Measurements from ENCODE around the gene MRPL44. TPM values are rescaled to one million over a fixed set of nuclear protein-coding genes. Genes with fewer than 3 reads are reported as not detected.
"Not testable (repeated sequence)": the region's sequence is repeated elsewhere in the genome, so short reads cannot be mapped to it uniquely, and the experiment has no call there.

MRPL44 gene
- total and polyA plus RNA-seq, 2 donors, result 23.7 to 29.7 TPM

DNA sequence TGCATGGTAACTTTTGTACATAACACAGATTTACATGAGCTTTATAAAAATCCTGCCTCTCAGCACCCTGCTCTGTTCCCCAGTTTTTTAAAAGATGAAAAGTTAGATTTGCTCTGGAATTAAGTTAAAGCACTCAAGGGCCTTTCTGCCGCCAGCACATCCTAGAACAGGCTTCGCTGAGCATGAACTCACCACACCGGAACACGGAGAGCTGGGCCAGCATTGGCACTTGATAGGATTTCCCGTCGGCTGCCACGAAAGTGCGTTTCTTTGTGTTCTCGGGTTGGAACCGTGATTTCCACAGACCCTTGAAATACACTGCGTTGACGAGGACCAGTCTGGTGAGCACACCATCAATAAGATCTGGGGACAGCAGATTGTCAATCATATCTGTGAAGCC, 34.3 kb downstream of the MRPL44 start:
- H3K36me3 ChIP-seq (ENCODE audit: control insufficient read depth in 2 of 2, insufficient read depth in 2 of 2, low read length in 1 of 2), result no peaks in the 10 kb centered on the region
- H3K4me1 ChIP-seq (ENCODE audit: control insufficient read depth in 2 of 2, insufficient read depth in 2 of 2, low read length in 2 of 2), result no peaks in the 10 kb centered on the region
- H3K27me3 ChIP-seq (ENCODE audit: control insufficient read depth in 2 of 2, insufficient read depth in 1 of 2, low read length in 1 of 2), result no peaks in the 10 kb centered on the region
- H3K9me3 ChIP-seq (ENCODE audit: control insufficient read depth in 2 of 2, insufficient read depth in 1 of 2, low read length in 1 of 2), result no peaks in the 10 kb centered on the region
- no peak overlapping the region for H3K27ac ChIP-seq (ENCODE audit: low read depth in 1 of 2, low read length in 1 of 2)
- H3K4me3 ChIP-seq (ENCODE audit: low read length in 2 of 2), result no peak overlapping the region
- WGBS, result 97% methylated on average over 12 of the region's 12 CpGs
- DNase-seq (ENCODE audit: low read depth in 6 of 9, low spot score in 9 of 9), result no peak

DNA sequence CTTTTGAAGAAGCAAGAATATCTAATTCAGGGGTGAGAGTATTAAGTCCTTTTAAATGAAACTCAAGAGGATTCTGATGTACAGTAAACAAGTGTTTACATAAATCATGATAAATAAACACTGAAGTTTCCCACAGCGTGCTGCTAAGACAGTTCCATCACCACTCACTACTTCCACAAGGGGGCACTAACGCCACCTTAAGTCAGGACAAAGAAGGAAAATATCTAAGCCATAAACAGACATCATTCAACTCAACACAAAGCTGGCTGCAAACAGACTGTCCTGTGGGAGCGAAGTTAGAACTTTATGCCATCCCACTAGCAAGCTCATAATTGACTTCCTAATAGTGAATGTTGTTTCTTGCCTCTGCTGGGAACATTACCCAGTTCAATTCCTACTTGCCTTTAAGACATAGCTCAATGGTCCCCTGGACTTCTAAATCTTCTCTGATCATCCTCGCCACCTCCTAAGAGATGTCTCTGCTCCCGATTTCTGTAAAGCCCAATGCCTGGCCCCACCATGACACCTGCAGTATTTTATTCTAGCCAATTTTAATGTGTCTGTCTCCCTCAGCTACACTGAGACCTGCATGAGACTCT, 36.5 kb downstream of the MRPL44 start:
- no peaks in the 10 kb centered on the region for H3K9me3 ChIP-seq (ENCODE audit: control insufficient read depth in 2 of 2, insufficient read depth in 1 of 2, low read length in 1 of 2)
- 46% methylated on average over 5 of the region's 5 CpGs for WGBS
- H3K4me3 ChIP-seq (ENCODE audit: low read length in 2 of 2), result no peak overlapping the region
- H3K27me3 ChIP-seq (ENCODE audit: control insufficient read depth in 2 of 2, insufficient read depth in 1 of 2, low read length in 1 of 2), result no peaks in the 10 kb centered on the region
- DNase-seq (ENCODE audit: low read depth in 6 of 9, low spot score in 9 of 9), result peak; percentile 23 to 74 (median 48)
- H3K36me3 ChIP-seq (ENCODE audit: control insufficient read depth in 2 of 2, insufficient read depth in 2 of 2, low read length in 1 of 2), result no peaks in the 10 kb centered on the region
- H3K27ac ChIP-seq (ENCODE audit: low read depth in 1 of 2, low read length in 1 of 2), result no peak overlapping the region
- H3K4me1 ChIP-seq (ENCODE audit: control insufficient read depth in 2 of 2, insufficient read depth in 2 of 2, low read length in 2 of 2), result no peaks in the 10 kb centered on the region

- Histone ChIP-seq H3K27ac (ENCODE audit: low read depth in 1 of 2, low read length in 1 of 2) (no peak overlapping the region), H3K4me3 (ENCODE audit: low read length in 2 of 2) (no peak overlapping the region), H3K9me3 (ENCODE audit: control insufficient read depth in 2 of 2, insufficient read depth in 1 of 2, low read length in 1 of 2) (no peaks in the 10 kb centered on the region), H3K4me1 (ENCODE audit: control insufficient read depth in 2 of 2, insufficient read depth in 2 of 2, low read length in 2 of 2) (no peaks in the 10 kb centered on the region), H3K27me3 (ENCODE audit: control insufficient read depth in 2 of 2, insufficient read depth in 1 of 2, low read length in 1 of 2) (no peaks in the 10 kb centered on the region), H3K36me3 (ENCODE audit: control insufficient read depth in 2 of 2, insufficient read depth in 2 of 2, low read length in 1 of 2) (no peaks in the 10 kb centered on the region)
- no peak for DNase-seq (ENCODE audit: low read depth in 6 of 9, low spot score in 9 of 9)
- WGBS, result 94% methylated on average over 4 of the region's 4 CpGs
Observed at GRCh38 chr2:223994562-223995162, 37.4 kb downstream of the MRPL44 start.

DNA sequence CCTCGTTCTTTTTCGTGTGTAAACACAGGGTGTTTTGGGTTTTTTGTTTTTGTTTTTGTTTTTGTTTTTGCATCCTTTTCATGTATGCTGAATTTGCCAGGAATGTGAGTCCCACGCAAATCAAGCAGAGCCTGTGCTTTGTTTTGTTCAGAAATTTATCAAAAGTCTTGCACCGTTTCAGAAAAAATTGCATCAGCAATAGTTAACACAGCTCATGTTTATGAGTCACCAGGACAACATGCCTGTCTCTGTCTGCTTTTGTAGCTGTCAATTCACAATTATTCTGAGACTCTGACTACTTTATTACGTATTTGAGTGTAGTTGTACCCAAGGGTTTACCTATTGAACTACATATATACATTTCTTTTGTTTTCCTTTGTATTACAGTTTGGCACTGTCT, 38.3 kb downstream of the MRPL44 start:
- Histone ChIP-seq H3K9me3 (ENCODE audit: control insufficient read depth in 2 of 2, insufficient read depth in 1 of 2, low read length in 1 of 2) (no peaks in the 10 kb centered on the region), H3K4me3 (ENCODE audit: low read length in 2 of 2) (no peak overlapping the region), H3K27me3 (ENCODE audit: control insufficient read depth in 2 of 2, insufficient read depth in 1 of 2, low read length in 1 of 2) (no peaks in the 10 kb centered on the region), H3K4me1 (ENCODE audit: control insufficient read depth in 2 of 2, insufficient read depth in 2 of 2, low read length in 2 of 2) (no peaks in the 10 kb centered on the region), H3K36me3 (ENCODE audit: control insufficient read depth in 2 of 2, insufficient read depth in 2 of 2, low read length in 1 of 2) (no peaks in the 10 kb centered on the region), H3K27ac (ENCODE audit: low read depth in 1 of 2, low read length in 1 of 2) (no peak overlapping the region)
- DNase-seq (ENCODE audit: low read depth in 6 of 9, low spot score in 9 of 9), result no peak
- WGBS, result 96% methylated on average over 5 of the region's 5 CpGs

DNA sequence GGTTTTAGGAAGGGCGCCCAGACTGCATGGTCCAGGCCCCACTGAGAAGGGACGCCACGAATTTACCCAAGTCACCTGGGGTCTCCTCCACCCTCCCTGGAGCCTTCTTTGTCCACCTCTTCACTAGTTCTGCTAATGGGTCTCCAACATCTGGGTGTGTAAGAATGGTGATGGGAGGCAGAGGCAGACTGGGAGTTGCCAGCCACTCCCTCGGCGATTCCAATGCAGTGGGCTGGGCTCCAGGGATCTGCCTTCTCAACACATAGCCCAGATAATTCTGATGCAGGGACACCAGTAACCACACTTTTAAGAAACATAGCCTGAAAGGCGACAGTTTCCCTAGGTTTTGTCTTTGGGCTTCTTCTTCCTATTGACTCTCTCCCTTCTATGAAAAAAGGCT, 39.1 kb downstream of the MRPL44 start:
- H3K4me3 ChIP-seq (ENCODE audit: low read length in 2 of 2), result no peak overlapping the region
- no peaks in the 10 kb centered on the region for H3K9me3 ChIP-seq (ENCODE audit: control insufficient read depth in 2 of 2, insufficient read depth in 1 of 2, low read length in 1 of 2)
- no peak overlapping the region for H3K27ac ChIP-seq (ENCODE audit: low read depth in 1 of 2, low read length in 1 of 2)
- no peaks in the 10 kb centered on the region for H3K4me1 ChIP-seq (ENCODE audit: control insufficient read depth in 2 of 2, insufficient read depth in 2 of 2, low read length in 2 of 2)
- H3K36me3 ChIP-seq (ENCODE audit: control insufficient read depth in 2 of 2, insufficient read depth in 2 of 2, low read length in 1 of 2), result no peaks in the 10 kb centered on the region
- WGBS, result 90% methylated on average over 6 of the region's 6 CpGs
- no peaks in the 10 kb centered on the region for H3K27me3 ChIP-seq (ENCODE audit: control insufficient read depth in 2 of 2, insufficient read depth in 1 of 2, low read length in 1 of 2)
- DNase-seq (ENCODE audit: low read depth in 6 of 9, low spot score in 9 of 9), result no peak

GRCh38 chr2:223997938-223998337, 40.7 kb downstream of the MRPL44 start:
- no peak overlapping the region for H3K4me3 ChIP-seq (ENCODE audit: low read length in 2 of 2)
- no peaks in the 10 kb centered on the region for H3K36me3 ChIP-seq (ENCODE audit: control insufficient read depth in 2 of 2, insufficient read depth in 2 of 2, low read length in 1 of 2)
- H3K27ac ChIP-seq (ENCODE audit: low read depth in 1 of 2, low read length in 1 of 2), result no peak overlapping the region
- DNase-seq (ENCODE audit: low read depth in 6 of 9, low spot score in 9 of 9), result no peak
- no peaks in the 10 kb centered on the region for H3K27me3 ChIP-seq (ENCODE audit: control insufficient read depth in 2 of 2, insufficient read depth in 1 of 2, low read length in 1 of 2)
- WGBS, result 96% methylated on average over 5 of the region's 5 CpGs
- H3K9me3 ChIP-seq (ENCODE audit: control insufficient read depth in 2 of 2, insufficient read depth in 1 of 2, low read length in 1 of 2), result no peaks in the 10 kb centered on the region
- H3K4me1 ChIP-seq (ENCODE audit: control insufficient read depth in 2 of 2, insufficient read depth in 2 of 2, low read length in 2 of 2), result no peaks in the 10 kb centered on the region

DNA sequence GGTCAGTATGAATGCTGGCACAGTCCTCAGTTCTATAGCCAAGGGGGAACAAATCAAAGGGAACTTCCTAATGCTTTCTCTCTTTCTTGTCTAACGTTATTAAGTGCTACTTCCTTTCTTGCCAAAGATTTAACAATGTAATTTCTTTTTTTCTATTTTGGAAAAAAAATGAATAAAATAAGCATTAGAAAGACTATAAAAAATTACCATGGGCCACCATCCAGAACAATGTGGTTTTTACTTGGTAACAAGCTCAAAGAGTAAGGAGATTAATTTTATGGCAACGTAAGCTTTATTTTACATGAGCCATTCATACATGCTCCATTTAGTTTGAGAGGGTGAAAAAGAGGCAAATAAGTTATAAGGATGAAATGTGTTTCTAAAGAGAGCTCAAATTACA, 41.7 kb downstream of the MRPL44 start:
- DNase-seq (ENCODE audit: low read depth in 6 of 9, low spot score in 9 of 9), result no peak

DNA sequence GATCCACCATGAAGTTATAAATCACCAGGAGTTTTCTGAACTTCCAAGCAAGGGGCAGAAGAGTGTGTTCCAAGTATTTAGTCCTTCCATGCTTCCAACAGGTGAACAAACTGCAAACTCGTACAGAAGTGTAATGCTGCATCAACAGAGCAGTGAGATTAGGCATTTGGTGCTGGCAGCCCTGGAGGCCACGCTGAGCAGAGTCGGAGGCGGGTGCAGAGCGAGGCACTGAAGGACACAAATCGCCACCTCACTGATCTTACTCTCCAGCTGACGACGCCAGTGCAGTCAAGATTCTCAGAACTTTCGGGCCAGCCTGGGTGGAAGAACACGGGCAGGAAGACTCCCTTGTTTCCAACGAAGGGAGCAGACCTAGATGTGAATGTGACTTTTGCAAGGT, 42.6 kb downstream of the MRPL44 start:
- H3K4me1 ChIP-seq (ENCODE audit: control insufficient read depth in 2 of 2, insufficient read depth in 2 of 2, low read length in 2 of 2), result no peaks in the 10 kb centered on the region
- H3K4me3 ChIP-seq (ENCODE audit: low read length in 2 of 2), result no peak overlapping the region
- H3K36me3 ChIP-seq (ENCODE audit: control insufficient read depth in 2 of 2, insufficient read depth in 2 of 2, low read length in 1 of 2), result no peaks in the 10 kb centered on the region
- DNase-seq (ENCODE audit: low read depth in 6 of 9, low spot score in 9 of 9), result no peak
- 97% methylated on average over 11 of the region's 11 CpGs for WGBS
- no peak overlapping the region for H3K27ac ChIP-seq (ENCODE audit: low read depth in 1 of 2, low read length in 1 of 2)
- H3K9me3 ChIP-seq (ENCODE audit: control insufficient read depth in 2 of 2, insufficient read depth in 1 of 2, low read length in 1 of 2), result no peaks in the 10 kb centered on the region
- H3K27me3 ChIP-seq (ENCODE audit: control insufficient read depth in 2 of 2, insufficient read depth in 1 of 2, low read length in 1 of 2), result no peaks in the 10 kb centered on the region

More for the DNA sequence above, 41.7 kb downstream of the MRPL44 start:
- H3K27me3 ChIP-seq (ENCODE audit: control insufficient read depth in 2 of 2, insufficient read depth in 1 of 2, low read length in 1 of 2), result no peaks in the 10 kb centered on the region
- H3K4me3 ChIP-seq (ENCODE audit: low read length in 2 of 2), result no peak overlapping the region
- H3K4me1 ChIP-seq (ENCODE audit: control insufficient read depth in 2 of 2, insufficient read depth in 2 of 2, low read length in 2 of 2), result no peaks in the 10 kb centered on the region
- no peaks in the 10 kb centered on the region for H3K36me3 ChIP-seq (ENCODE audit: control insufficient read depth in 2 of 2, insufficient read depth in 2 of 2, low read length in 1 of 2)
- no peaks in the 10 kb centered on the region for H3K9me3 ChIP-seq (ENCODE audit: control insufficient read depth in 2 of 2, insufficient read depth in 1 of 2, low read length in 1 of 2)
- WGBS, result 92% methylated on average over 2 of the region's 2 CpGs
- H3K27ac ChIP-seq (ENCODE audit: low read depth in 1 of 2, low read length in 1 of 2), result no peak overlapping the region

DNA sequence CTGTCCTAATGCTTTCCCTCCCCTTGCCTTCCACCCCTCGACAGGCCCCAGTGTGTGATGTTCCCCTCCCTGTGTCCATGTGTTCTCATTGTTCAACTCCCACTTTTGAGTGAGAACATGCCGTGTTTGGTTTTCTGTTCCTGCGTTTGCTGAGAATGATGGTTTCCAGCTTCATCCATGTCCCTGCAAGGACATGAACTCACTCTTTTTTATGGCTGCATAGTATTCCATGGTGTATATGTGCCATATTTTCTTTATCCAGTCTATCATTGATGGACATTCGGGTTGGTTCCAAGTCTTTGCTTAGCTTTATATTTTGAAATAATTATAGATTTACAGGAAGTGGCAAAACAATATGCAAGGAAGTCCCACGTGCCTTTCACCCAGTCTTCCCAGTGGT, 43.4 kb downstream of the MRPL44 start:
- not testable (repeated sequence) for H3K4me3 ChIP-seq (ENCODE audit: low read length in 2 of 2); H3K27me3 ChIP-seq (ENCODE audit: control insufficient read depth in 2 of 2, insufficient read depth in 1 of 2, low read length in 1 of 2); H3K9me3 ChIP-seq (ENCODE audit: control insufficient read depth in 2 of 2, insufficient read depth in 1 of 2, low read length in 1 of 2); H3K4me1 ChIP-seq (ENCODE audit: control insufficient read depth in 2 of 2, insufficient read depth in 2 of 2, low read length in 2 of 2); DNase-seq (ENCODE audit: low read depth in 6 of 9, low spot score in 9 of 9); H3K36me3 ChIP-seq (ENCODE audit: control insufficient read depth in 2 of 2, insufficient read depth in 2 of 2, low read length in 1 of 2); H3K27ac ChIP-seq (ENCODE audit: low read depth in 1 of 2, low read length in 1 of 2)
- WGBS, result 98% methylated on average over 5 of the region's 5 CpGs

All from thymus (tissue), 11 donors.